IPS-18c (cell line): Measurements from ENCODE around the gene CALHM6.

Experiments
- H3K4me3 ChIP-seq: 2 replicates; pipeline ENCODE4 v1.7.0; 2013; ENCODE audit warnings: low read depth, mild to moderate bottlenecking, low read length, moderate library complexity; ENCODE audit not compliant: insufficient read depth
- H3K9me3 ChIP-seq: one replicate; pipeline ENCODE4 v1.6.1; 2013; ENCODE audit warnings: mild to moderate bottlenecking, low read length, moderate library complexity; ENCODE audit not compliant: control insufficient read depth, insufficient read depth

Gene CALHM6

DNA sequence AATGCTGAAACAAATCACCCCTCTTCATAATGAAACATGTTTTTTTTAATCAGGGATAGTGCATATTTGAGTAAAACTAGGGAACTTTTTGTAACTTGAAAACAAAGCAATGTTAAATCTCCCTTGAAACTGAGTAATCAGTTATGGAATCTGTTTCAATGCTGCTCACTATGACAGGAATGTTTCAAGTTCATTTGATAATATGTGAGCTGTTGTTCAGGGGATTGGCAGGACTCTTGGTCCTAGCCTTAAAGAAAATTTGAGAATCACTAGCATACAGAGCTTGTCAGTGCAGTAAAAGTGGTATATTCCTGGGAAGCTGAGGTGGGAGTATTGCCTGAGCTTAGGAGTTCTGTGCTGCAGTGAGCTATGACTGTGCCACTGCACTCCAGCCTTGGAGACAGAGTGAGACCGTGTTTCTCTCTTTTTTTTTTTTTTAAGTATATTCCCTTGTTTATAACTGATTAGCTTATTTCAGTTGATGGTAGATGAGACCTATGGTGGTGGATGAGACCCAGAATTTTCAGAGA lies 21.6 kb upstream of the CALHM6 start:
- Histone ChIP-seq H3K4me3 (no peak overlapping the region), H3K9me3 (no peaks in the 10 kb centered on the region)

- Histone ChIP-seq H3K9me3 (no peaks in the 10 kb centered on the region), H3K4me3 (no peak overlapping the region)
Measured at GRCh38 chr6:116443105-116443504, 18.1 kb upstream of the CALHM6 start.

DNA sequence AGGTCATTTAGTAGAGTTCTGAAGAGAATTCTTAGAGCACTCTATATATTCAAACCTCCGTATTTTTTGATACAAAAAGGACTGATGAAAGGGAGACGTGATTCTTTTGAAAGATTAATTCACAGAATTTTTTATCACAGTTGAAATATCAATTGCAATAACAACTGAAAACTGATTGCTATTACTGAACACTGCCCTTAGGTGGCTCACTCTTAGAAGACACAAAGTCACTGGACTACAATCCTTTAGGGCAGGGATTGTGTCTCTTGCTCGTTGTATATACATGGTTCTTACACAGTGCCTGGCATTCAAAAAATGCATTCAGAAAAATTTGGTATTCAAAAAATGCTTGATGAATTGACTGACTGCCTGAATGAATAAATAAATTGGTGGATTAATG lies 17.1 kb upstream of the CALHM6 start:
- H3K9me3 ChIP-seq = no peaks in the 10 kb centered on the region

GRCh38 chr6:116444575-116444974 lies 16.6 kb upstream of the CALHM6 start:
- Histone ChIP-seq H3K9me3 (no peaks in the 10 kb centered on the region), H3K4me3 (no peak overlapping the region)

More for the DNA sequence above, 17.1 kb upstream of the CALHM6 start:
- no peak overlapping the region for H3K4me3 ChIP-seq

DNA sequence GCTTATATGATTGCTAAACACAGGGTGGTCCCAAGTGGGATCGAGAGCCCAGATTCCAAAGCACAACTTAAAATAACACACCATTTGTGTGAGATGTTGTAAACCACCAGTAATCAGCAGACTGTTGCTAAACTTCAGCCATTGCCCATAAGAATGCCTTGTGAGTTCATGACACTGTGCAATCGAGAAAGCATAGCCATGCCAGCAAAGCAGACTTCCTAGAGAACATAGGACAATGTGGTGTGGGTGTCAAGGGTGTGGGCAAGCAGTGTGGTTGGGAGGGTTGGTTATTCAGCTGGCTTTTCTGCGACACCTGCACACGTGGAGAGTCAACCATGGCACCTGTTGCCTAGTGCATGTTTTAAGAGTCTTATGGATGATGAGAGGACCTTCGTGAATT lies 16.1 kb upstream of the CALHM6 start:
- no peak overlapping the region for H3K4me3 ChIP-seq
- no peaks in the 10 kb centered on the region for H3K9me3 ChIP-seq

GRCh38 chr6:116446399-116446798 lies 14.8 kb upstream of the CALHM6 start:
- Histone ChIP-seq H3K4me3 (no peak overlapping the region), H3K9me3 (no peaks in the 10 kb centered on the region)

- Histone ChIP-seq H3K9me3 (no peaks in the 10 kb centered on the region), H3K4me3 (no peak overlapping the region)
Measured at GRCh38 chr6:116447052-116447451, 14.1 kb upstream of the CALHM6 start.

DNA sequence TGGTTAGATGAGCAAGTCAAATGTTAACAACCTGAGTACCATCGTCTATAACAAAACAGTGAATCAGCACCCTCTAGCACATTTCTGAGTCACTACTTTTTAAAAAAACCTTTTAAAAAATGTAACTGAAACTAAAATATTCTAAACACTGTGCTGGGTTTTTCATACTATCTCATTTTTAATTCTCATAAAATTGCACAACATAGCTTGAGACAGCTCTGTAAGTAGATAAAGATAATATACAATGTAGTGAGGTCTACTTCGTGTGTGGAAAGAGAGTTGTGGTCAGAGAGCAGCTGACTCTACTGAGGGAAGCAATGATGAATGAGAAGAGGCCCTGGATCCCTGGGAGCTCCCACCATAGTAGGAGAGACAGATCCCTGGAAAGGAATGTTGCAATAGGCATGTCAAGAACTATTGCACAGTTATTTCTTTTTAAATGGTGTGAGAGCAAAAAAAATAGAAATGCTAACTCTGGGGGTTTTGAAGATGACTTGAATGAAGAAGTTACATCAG lies 13.6 kb upstream of the CALHM6 start:
- no peak overlapping the region for H3K4me3 ChIP-seq

DNA sequence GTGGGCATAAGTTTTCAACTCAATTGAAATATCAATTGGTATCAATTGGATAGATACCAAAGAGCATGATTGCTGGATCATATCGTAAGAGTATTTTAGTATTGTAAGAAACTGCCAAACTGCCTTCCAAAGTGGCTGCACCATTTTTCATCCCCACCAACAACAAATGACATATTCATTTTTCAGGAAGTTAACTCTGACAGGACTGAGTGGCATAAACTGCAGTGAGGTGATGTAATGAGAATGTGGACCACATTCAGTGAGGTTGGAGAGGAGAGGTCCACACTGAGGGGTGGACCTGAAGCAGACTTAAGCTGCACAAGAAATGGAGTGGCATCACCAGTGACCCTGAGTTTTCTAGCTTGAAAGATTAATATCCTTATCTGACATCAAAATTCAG lies 11.6 kb upstream of the CALHM6 start:
- Histone ChIP-seq H3K9me3 (no peaks in the 10 kb centered on the region), H3K4me3 (no peak overlapping the region)

More for the DNA sequence above, 13.6 kb upstream of the CALHM6 start:
- no peaks in the 10 kb centered on the region for H3K9me3 ChIP-seq

GRCh38 chr6:116450185-116450710 lies 10.9 kb upstream of the CALHM6 start:
- Histone ChIP-seq H3K9me3 (no peaks in the 10 kb centered on the region), H3K4me3 (no peak overlapping the region)

DNA sequence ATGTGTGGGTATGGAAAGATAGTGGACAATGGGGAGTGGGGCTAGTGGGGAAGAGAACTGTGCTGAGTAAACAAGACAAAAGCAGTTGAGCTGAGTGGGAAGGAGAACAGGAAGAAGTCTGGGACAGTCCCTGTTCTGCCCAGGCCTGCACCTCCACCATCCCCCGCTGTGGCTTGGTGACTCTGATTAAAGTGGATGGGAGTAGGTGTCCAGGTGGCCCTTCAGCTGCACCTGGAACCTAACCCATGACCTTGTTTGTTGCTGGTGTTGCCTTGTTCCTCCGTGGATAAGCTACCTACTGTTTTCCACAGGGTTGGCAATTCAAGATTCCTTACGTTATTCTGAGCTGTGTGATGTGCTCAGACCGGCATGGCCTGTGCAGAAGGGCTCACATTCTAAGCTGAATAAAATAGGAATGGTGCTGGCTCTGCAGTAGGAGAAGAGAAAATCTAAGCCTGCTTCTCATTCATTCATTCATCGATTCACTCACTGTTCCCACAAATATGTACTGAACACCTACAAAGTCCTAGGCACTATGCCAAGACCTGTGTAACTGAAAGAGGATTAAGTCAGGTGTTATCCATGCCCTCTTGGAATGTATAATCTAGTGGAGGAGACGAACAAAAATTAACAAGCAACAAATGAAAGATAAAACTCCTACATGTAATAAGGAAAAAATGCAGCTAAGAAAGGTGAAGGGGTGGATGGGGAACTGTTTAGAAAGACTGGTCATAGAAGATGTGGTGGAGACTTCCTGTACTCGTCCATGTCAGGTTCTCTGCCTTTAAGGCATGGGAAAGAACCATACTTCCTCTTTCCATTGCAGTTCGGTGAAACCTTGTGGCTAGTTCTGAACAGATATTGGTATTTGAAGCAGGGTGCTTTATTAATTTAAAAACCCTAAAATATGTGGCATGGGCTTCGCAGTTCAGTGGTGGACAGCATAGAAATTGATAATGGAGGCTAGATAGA lies 10.1 kb upstream of the CALHM6 start:
- no peaks in the 10 kb centered on the region for H3K9me3 ChIP-seq
- H3K4me3 ChIP-seq = no peak overlapping the region

- Histone ChIP-seq H3K9me3 (no peaks in the 10 kb centered on the region), H3K4me3 (no peak overlapping the region)
Measured at GRCh38 chr6:116451916-116452315, 9.3 kb upstream of the CALHM6 start.

- Histone ChIP-seq H3K9me3 (no peaks in the 10 kb centered on the region), H3K4me3 (no peak overlapping the region)
Measured at GRCh38 chr6:116452531-116452930, 8.6 kb upstream of the CALHM6 start.

DNA sequence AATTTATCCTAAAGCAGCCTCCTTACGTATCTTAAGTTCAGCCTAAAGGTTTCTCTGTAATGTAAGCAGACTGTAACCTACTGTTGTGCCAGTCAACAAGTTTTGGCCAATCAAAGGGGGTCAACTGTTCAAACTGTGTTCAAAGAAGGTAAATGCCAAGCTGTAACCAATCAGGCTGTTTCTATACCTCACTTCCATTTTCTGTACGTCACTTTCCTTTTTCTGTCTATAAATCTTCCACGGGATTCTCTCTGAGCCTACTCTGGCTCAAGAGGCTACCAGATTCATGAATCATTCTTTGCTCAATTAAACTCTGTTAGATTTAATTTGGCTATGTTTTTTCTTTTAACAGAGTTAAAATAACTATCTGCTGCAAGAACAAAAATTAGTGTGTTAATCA lies 5.1 kb upstream of the CALHM6 start:
- no peak overlapping the region for H3K4me3 ChIP-seq
- no peaks in the 10 kb centered on the region for H3K9me3 ChIP-seq

GRCh38 chr6:116456927-116457326 lies 4.2 kb upstream of the CALHM6 start:
- H3K4me3 ChIP-seq = no peak overlapping the region
- H3K9me3 ChIP-seq = no peaks in the 10 kb centered on the region

- Histone ChIP-seq H3K4me3 (no peak overlapping the region), H3K9me3 (no peaks in the 10 kb centered on the region)
Measured at GRCh38 chr6:116458264-116458663, 2.9 kb upstream of the CALHM6 start.

DNA sequence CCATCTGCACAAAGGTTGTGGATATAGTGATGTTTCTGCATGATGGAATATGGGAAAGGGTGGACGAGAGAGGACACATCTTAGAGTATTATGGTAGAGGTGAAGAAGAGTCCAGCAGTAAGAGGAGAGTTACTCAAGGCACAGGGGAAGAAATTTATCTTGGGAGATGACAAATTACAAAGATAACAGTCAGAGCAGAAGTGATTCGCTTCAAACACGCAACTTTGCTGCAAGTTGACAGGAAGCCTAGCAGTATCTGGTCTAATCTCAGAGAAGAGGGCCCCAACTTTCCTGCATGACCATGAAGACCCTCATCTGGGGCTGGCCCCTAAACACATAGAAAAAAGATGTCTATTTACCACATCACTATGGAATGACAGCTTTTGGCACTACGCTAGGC lies 1.2 kb upstream of the CALHM6 start:
- H3K4me3 ChIP-seq = no peak overlapping the region

More for the DNA sequence above, 1.2 kb upstream of the CALHM6 start:
- no peaks in the 10 kb centered on the region for H3K9me3 ChIP-seq
